DMS153 treated with DMSO at 0.1 percent for 48 hours (cell line): ENCODE data around the gene ZNF804A.

Experiments used
- DNase-seq: peaks from one replicate; lab custom pipeline; 2025; ENCODE audit not compliant: unreplicated experiment; lab: John Stamatoyannopoulos, UW

ZNF804A gene

DNA sequence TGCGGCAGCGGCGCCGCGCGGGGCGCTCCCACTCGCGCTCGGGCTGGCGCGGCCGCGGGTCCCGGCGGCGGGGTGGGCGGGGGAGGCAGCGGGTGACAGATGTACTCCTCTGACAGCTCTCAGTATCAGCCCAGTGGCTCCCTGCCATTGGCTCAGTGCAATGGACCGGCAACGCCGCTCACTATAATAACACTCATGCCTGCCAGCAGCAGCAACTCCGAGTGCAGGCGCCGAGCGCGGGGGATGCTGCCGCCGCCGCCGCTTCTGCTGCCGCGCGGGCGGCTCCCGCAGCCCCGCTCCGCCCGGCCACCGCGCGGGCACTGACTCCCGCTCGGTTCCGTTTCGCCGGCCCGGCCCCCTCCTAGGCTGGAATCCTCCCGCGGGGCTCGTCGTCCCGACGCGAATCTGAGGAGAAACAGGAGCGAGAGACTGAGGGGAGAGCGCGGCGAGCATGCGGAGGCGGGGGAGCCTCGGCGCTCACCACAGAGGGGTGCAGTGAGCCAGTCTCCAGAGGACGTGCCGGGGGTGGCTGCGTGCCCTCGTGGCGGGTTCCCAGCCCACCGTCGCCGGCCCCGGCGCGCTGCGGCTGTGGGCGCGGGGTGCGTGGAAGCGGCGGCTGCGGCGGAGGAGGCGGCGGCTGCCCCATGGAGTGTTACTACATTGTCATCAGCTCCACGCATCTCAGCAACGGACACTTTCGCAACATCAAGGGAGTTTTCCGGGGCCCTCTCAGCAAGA, at the start of gene ZNF804A:
Gene ZNF804A, plus strand, starts transcription at position 214 of the 738 bp plus-strand sequence. Its CDS starts 431 bp downstream, at position 645.
- DNase-seq = peak; percentile 13

DNA sequence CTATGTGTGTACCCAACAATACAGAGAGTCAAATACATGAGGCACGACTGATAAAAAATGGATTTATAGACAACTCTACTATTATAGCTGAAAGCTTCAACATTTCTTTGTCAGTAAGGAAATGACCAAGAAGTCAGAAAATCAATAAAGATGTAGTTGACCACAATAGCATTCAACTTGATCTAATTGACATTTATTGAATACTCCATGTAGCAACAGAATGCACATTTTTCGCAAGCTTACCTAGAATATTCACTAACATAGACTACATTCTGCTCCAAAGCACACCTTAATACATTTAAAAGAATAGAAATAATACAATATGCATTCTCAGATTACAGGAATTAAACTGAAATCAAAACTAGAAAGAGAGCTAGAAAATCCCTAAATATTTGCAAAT, 49.2 kb upstream of the ZNF804A start:
- DNase-seq = no peak

DNA sequence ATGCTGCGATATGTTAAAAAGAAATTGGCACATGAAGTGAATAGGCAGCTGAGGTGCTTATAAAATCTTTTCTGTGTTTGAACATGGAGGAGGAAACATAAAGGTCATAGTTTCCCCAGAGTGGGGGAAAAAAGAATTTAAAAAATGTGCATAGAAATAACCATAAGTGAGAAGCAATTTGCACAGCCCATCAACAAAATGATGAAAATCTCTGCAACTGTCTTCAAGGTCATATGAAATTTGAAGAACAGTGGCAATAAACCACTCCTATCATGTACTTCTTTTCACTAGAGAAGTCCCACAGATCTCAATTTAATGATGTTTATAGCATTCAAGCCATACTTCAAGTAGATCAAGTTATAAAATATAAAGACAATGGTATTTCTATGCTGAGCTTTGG, 46.7 kb upstream of the ZNF804A start:
- DNase-seq = no peak

DNA sequence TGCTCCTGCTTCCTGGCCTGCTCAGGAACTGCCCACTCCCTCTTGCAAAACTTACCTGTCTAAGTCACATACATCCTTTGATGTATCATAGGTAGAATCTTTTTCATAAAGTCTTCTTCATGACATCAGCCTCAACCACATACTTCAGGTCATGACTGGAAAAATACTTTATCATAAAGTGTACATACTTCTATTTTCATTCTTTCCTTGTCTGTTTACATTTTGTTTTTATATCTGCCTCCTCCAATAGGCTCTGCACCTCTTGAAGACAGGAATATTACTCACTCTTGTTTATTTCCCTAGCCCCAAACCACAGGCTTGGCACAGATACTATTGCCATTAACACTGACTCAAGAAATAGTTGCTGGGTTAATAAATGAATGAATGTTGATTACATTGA, 43.6 kb upstream of the ZNF804A start:
- no peak for DNase-seq

DNA sequence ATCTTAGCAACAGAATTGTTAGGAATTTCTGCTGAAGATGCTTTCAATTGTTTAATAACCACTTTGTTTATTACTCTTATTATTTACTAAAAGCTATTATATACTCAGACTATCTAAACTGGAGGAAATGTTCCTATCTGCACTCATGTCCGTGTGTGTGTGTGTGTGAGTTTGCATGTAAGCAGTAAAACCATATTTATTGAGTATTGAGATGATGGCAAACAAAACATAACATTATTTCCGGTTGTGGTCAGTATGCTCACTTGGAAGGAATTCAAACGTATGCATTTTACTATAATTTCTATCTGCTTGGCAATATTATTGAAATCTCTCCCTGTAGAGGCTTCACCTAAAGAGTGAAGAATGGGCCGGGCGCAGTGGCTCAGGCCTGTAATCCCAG, 43.0 kb upstream of the ZNF804A start:
- DNase-seq = no peak

DNA sequence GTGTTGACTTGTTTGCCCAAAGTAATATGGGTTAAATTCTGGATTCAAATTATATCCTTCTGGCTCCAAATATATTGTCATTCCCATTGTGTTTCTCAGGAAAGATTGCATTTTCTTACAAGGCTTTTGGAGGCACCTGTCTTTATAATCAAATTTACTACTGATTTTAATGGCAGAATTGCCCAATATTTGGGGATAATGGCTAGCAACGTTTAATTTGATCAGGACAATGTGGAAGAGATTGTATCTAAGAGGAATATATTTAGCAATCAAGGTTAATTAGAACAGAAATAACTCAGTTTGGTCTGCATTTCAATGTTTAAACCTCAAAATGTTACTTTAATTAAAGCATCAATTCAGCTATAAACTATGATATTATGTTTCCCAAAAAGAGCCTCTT, 41.7 kb upstream of the ZNF804A start:
- no peak for DNase-seq

DNA sequence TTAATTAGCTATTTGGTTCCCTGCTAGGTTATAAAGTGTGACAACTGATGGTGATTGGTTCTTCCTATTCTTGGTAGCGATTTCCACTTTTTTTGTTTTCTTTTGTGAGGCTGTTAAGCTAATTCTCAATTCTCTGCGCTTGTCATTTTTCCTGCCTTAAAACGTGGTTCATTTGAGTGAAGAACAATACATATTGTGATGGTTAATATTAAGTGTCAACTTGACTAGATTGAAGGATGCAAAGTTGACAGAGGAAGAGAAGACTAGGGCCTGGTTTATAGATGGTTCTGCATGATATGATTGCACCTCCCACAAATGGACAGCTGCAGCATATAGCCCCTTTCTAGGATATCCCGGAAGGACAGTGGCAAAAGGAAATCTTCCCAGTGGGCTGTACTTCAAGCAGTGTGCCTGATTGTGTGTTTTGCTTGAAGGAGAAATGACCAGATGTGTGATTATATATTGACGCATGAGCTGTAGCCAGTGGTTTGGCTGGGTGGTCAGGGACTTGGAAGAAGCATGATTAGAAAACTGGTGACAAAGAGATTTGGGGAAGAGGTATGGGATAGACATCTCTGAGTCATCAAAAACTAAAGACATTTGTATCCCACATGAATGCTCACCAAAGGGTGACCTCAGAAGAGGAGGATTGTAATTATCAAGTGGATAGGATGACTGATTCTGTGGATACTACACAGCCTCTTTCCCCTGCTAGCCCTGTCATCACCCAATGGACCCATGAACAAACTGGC, 39.4 kb upstream of the ZNF804A start:
- DNase-seq = no peak

DNA sequence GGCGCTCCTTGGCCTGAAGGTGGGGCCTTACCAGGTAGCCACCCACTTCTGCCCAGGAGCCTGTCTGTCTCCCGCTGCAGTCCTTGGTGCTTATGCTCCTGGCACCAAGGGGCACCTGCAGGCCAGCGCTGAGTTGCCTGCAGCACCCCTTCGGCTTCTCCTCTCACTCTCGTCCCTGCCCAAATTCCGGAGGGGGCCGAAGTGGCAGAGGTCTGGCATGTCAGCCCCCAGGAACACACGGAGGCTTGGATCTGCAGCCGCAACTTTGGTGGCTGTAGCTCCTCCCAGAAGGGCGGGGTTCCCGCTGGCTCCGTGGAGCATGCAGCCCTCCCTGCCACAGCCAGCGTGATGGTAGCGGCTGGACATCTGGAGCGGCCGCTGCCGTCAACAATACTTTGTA, 37.7 kb upstream of the ZNF804A start:
- no peak for DNase-seq

DNA sequence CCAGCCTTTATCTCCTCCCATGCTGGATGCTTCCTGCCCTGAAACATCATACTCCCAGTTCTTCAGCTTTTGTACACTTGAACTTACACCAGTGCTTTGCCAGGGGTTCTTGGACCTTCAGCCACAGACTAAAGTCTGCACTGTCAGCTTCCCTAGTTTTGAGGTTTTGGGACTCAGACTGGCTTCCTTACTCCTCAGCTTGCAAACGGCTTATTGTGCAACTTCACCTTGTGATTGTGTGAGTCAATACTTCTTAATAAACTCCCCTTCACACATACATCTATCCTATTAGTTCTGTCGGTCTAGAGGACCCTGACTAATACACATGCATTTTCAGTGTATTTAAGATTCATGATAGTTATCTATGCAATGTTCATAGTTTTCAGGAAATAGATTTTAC, 35.8 kb upstream of the ZNF804A start:
- DNase-seq = no peak

DNA sequence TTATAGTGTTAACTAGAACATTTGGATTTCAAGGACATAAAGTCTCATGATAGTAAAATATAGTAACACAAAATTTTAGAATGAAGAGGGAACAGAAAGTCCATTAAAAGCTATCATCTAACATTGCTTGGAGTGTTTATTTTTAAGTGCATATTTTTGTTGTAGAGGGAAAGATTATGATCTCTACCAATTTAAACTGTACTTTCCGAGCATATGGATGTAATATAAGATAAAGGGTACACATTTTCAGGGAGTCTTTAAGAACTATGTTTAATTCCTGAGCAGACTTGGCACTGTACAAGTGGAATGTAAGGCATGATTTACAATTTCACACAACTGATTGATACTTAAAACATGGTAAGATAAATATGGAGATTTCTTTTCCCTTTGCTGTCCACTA, 34.2 kb upstream of the ZNF804A start:
- DNase-seq = no peak

DNA sequence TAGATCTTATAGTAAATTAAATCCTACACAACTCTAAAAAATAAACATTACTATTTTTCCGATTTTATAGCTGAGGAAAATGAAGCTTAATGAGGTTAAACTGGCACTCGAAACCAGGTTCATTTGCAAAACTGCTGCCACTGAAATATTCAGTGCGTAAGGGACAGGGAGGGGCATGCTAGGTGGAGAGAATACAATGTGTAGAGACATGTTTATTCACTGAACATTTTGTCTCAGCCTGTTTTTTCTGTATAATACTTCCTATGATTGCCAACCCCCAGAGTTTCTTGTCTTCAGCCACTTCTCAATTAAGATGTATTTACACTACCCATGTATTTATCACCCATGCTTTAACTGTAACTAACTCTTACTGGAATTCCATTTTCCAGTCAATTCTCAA, 31.6 kb upstream of the ZNF804A start:
- DNase-seq = no peak

DNA sequence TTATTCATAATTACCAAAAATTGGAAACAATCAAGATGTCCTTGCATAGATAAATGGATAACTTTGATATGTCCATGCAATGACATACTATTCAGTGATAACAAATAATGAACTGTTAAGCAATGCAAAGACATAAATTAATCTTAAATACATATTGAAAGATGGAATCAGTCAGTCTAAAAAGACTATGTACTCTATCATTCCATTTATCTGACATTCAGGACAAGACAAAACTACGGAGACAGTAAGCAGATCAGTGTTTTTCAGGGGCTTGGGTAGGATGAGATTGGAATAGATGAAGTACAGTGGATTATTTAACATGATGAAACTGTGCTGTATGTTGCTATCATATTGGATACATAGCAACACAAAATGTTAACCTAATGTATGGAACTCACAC, 21.3 kb upstream of the ZNF804A start:
- no peak for DNase-seq

DNA sequence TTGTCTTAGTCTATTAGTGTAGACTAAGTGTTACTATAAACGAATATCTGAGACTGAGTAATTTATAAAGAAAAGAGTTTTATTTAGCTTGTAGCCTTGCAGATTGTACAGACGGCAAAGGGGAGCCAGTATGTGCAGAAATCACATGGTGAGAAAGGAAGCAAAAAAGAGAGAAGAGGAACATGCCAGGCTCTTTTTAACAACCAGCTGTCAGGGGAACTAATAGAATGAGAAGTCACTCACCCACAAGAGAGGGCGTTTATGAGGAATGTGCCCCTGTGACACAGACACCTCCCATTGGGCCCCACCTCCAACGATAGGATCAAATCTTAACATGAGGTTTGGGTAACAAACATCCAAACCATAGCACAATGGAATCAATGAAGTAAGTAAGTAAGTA, 20.6 kb upstream of the ZNF804A start:
- DNase-seq = no peak

DNA sequence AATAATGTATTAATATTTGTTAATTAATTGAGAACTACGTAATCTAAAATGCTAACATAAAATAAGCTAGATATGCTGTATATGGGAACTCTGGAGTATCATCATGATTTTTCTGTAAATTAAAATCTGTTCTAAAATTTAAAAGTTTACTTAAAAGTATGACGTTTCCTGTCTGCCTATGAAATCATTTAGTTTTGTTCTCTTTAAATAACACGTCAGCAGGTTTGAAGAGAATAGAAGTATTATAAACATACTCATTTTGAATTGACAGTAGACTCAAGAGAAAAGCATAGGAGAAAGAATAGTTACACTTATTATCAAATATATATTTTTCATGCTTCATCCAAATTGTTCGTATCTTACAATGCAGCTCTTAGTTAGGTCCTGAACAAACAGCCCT, 19.1 kb upstream of the ZNF804A start:
- no peak for DNase-seq

DNA sequence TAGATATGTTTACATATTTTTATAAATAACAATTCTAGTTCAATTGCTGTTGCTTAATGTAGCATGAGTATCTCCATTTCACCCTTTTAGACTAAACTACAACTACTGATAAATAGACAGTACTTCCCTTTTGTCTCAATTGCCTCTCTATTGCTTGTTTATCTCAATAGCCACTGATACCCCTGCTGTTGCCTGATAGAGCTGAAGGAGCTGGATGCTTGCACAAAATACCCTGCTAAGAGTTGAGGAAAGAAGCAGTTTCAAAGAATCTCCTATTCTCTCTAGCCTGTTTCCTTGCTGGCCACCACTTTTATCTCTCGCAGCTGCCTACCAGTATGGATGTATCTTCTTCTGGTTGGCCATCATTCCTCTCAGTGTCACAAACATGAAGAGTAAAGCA, 16.9 kb upstream of the ZNF804A start:
- no peak for DNase-seq

DNA sequence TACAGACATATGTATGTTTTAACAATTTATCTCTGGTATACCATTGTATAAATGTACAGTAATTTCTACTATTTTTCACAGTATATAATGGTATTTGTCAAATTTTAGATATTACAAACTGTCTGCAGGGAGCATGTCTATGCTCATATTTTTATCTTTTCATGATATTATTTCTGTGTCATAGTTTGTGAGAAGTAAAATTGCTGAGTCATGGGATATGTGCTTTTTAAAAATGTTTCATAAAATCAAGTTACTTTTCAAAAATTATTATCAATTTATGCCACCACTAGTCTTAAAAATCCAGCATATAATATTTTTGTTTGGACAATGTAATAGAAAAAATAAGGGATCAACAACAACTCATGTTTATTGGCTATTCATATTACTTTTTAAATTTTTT, 9.1 kb upstream of the ZNF804A start:
- no peak for DNase-seq

DNA sequence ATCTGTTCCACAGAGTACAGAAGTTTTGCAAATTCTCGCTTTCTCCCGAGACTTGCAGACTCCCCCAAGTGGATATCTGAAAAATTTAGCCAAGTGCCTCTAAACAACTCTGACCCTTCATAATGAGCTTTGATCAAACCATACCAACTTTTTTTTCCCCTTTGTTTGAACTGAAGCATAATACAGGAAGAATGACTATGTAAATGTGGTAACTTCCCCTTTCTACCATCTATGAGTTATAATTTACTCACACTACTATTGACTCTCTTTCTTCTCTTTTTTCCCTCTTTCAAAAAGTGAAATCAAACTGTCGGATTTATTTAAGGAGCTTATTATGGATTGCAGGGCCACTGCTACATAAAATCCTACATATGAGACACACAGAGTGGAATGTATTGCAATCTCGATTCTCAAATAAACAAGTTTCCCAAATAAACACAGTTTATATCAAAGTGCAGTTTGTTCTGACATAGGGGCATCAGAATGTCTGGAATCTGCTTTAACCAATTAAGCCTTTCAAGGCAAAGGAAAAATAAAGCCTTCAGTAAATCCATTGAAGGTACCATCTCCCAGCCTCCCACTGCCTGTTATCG, 1.4 kb upstream of the ZNF804A start:
- no peak for DNase-seq

DNA sequence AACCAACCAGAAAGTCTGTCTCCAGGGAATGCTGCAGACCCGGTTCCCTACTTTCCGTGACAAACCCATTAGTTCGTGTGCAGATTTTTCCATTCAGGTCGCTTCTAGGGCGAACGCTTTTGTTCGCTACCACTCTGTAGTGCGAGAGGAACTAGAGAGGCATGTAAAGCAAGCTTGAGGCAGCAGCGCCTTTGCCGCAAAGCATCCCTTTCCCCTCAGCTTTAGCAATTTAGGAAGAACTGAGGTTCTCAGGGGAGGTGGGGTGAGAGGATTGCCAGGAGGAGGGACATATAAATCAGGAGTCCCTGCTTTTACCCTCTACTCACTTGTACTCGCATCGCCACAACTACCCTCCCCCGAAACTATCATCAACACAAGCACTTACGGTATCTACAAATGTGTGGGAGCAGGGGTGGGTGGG, 748 bp upstream of the ZNF804A start:
- peak; percentile 33 for DNase-seq

DNA sequence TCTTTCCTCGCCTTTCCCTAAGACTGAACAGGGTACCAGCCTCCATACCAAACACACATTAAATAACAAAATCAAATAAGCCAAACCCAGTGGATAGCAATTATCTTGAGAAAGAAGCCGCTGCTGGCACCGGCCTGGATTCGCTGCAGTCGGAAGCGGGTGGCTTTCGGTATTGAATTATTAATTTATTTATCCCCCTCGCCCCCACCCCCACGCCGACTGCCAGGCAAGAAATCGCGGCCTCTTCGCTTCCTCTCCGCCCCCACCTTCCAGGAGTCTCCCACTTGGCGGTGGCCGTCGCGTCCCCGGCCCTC, 370 bp upstream of the ZNF804A start:
- no peak for DNase-seq

DNA sequence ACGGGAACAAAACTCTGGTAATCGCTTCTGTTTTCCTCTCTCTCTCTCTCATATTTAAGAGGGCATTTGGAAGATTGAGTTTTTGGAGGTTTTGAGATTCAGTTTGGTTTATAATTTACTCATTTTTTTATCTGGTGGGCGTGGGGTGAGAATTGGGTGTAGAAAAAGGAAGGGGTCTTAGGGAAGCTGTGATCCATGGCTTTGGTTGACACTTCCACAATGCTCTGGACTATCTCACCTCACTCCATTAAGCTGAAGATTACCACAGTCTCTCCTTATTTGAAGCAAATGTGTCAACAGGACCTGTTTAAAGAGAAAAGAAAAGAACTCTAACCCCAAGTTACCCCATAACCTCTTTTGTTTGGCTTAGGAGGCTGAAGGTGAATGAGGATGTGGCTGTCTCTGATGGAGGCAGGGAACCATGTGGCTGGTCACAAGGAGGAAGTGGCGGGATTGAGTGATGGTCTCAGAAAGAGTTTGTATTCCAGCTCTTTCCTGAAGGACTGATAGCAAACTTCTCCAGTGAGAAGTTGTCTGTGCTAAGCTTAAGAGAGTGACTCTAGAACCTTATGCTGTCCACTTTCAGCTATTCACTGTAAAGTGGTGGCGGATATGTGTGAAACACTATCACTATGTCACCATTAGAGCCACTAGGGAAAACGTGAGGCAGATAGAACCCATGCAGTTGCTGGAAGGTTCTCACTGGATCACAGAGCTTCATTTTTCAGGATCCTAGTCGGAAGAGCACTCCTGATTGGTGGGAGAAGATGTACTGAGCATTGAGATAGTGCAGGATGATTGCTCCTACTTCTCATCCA, 934 bp downstream of the ZNF804A start:
- no peak for DNase-seq

DNA sequence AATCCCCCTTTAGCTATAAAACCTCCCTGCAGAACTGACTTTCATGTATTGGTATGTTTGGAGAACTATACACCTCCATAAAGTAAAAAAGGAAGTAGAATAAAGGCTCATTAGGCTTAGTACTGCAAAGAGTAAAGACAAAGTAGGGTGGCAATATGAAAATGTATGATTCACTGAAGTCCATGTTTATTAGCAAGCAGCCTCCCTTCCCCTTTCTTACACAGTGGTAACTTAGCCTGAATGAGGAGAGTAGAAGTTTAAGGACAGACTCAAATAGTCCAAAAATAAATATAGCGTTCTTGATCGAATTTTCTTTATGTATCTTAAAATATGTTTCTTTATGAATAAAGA, 1.5 kb downstream of the ZNF804A start:
- no peak for DNase-seq

DNA sequence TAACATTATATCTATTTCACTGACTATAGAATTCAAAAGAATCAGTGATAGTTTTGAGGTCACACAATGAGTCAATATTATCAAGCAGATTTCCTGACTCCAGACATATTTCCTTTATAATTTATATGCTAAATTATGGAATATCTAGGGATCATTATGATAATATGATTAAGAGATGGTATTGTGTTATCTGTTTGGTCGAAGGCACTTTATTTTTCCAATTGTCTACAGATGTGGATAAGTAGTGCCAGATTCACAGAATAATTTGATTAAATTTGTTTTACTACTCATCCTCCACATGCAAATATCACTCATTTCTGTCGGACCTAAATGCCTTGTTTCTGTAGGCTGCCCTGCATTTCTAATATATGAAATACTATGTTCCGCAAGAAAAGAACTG, 4.4 kb downstream of the ZNF804A start:
- no peak for DNase-seq
